ENCODE data around the gene SLC17A8.

DNA sequence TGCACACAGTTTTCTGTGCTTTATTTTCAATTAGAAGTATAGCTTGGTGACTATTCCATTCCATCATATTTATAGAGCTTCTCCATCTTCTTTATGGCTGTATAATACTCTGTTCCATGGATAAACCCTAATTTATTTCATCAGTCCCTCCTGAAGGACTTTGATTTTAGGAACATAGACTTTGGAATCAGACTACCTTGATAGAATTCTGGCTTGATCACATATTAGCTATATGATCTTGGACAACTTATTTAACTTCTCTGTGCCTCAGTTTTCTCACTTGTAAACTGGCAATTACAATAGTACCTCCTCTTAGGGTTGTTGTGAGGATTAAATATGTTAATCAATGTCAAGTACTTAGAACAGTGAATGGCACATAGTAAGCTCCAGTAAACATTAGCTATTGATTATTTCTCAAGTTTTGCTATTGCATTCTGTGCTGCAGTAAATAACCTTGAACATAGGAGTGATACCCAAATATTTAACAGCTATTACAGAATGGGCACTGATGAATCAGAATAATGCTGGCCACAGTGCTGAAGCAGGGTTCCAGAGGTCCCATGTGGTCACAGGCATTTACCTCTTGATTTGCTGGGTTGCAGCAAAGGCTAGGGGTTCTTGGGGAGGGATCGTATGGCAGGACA, 104.6 kb downstream of the SLC17A8 start:
- no peak for TF ChIP-seq EZH2 (IDR thresholded peaks at IDR 0.05; ENCODE audit: insufficient read depth, low read length)
- TF ChIP-seq, protein P1, sequence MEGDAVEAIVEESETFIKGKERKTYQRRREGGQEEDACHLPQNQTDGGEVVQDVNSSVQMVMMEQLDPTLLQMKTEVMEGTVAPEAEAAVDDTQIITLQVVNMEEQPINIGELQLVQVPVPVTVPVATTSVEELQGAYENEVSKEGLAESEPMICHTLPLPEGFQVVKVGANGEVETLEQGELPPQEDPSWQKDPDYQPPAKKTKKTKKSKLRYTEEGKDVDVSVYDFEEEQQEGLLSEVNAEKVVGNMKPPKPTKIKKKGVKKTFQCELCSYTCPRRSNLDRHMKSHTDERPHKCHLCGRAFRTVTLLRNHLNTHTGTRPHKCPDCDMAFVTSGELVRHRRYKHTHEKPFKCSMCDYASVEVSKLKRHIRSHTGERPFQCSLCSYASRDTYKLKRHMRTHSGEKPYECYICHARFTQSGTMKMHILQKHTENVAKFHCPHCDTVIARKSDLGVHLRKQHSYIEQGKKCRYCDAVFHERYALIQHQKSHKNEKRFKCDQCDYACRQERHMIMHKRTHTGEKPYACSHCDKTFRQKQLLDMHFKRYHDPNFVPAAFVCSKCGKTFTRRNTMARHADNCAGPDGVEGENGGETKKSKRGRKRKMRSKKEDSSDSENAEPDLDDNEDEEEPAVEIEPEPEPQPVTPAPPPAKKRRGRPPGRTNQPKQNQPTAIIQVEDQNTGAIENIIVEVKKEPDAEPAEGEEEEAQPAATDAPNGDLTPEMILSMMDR (IDR thresholded peaks at IDR 0.05; ENCODE audit: insufficient read depth, low read depth, low read length) = no peak

Measured in astrocyte (in vitro differentiated cells and primary cell).